Karpas-422 (cell line): ENCODE data around the gene BAX. TPM values are rescaled to one million over a fixed set of nuclear protein-coding genes. Genes with fewer than 3 reads are reported as not detected.

Experiments used
- small RNA-seq: library from RNA; depleted of rRNA; stranded (forward); fragments of <200 nt; gene quantifications from one replicate; pipeline ENCODE3, GENCODE V24; 2014
- total RNA-seq: library from RNA; depleted of rRNA; stranded (reverse); fragments of >200 nt; shearing (Covaris generic); gene quantifications from 2 replicates; pipeline ENCODE4 v1.2.3, GENCODE V29; 2014; ENCODE audit warnings: low replicate concordance; rRNA removed

Gene BAX
- total RNA-seq, 1 experiment from 2014 or later, result 93.8 TPM

Small RNA genes lying within 50 kb of the gene (small RNA-seq; reads per million reads assigned to genes)
- gene AC026803.1 (not detected), gene MIR6798 (not detected)

Other genes with a start within 250 kb of the BAX start
- 0.58 and 0.78 TPM in 2 replicates for gene MAMSTR, start 235.2 kb upstream of the BAX start, total RNA-seq
- not detected in 2 replicates for gene RASIP1, start 214.3 kb upstream of the BAX start, total RNA-seq
- not detected in 2 replicates for gene IZUMO1, start 208.0 kb upstream of the BAX start, total RNA-seq
- not detected in 2 replicates for gene FUT1, start 202.2 kb upstream of the BAX start, total RNA-seq
- not detected in 2 replicates for gene FGF21, start 199.4 kb upstream of the BAX start, total RNA-seq
- gene BCAT2, start 143.8 kb upstream of the BAX start, total RNA-seq, result 45.9 and 74.6 TPM in 2 replicates
- gene HSD17B14, start 118.4 kb upstream of the BAX start, total RNA-seq, result 1.0 and 1.9 TPM in 2 replicates
- gene PLEKHA4, start 86.3 kb upstream of the BAX start, total RNA-seq, result not detected in 2 replicates
- 22.6 and 31.3 TPM in 2 replicates for gene PPP1R15A, start 82.5 kb upstream of the BAX start, total RNA-seq
- not detected in 2 replicates for gene TULP2, start 56.1 kb upstream of the BAX start, total RNA-seq
- 57.5 and 98.2 TPM in 2 replicates for gene NUCB1, start 54.6 kb upstream of the BAX start, total RNA-seq
- gene DHDH, start 21.2 kb upstream of the BAX start, total RNA-seq, result 1.4 and 3.3 TPM in 2 replicates
- gene FTL, start 10.4 kb downstream of the BAX start, total RNA-seq, result 6,036 and 6,638 TPM in 2 replicates
- gene GYS1, start 38.4 kb downstream of the BAX start, total RNA-seq, result 39.0 and 42.6 TPM in 2 replicates
- gene RUVBL2, start 39.0 kb downstream of the BAX start, total RNA-seq, result 107 and 298 TPM in 2 replicates
- not detected in 2 replicates for gene LHB, start 62.2 kb downstream of the BAX start, total RNA-seq
- gene CGB3, start 69.5 kb downstream of the BAX start, total RNA-seq, result not detected in 2 replicates
- not detected in 2 replicates for gene CGB2, start 77.0 kb downstream of the BAX start, total RNA-seq
- not detected in 2 replicates for gene CGB1, start 82.0 kb downstream of the BAX start, total RNA-seq
- gene CGB5, start 89.0 kb downstream of the BAX start, total RNA-seq, result not detected in 2 replicates
- gene CGB8, start 94.2 kb downstream of the BAX start, total RNA-seq, result not detected in 2 replicates
- gene CGB7, start 102.9 kb downstream of the BAX start, total RNA-seq, result not detected in 2 replicates
- not detected in 2 replicates for gene NTF4, start 109.9 kb downstream of the BAX start, total RNA-seq
- gene KCNA7, start 117.8 kb downstream of the BAX start, total RNA-seq, result not detected in 2 replicates
- 420 and 646 TPM in 2 replicates for gene SNRNP70, start 130.6 kb downstream of the BAX start, total RNA-seq
- gene LIN7B, start 159.5 kb downstream of the BAX start, total RNA-seq, result 6.4 and 23.4 TPM in 2 replicates
- 3.4 and 5.5 TPM in 2 replicates for gene C19orf73, start 164.3 kb downstream of the BAX start, total RNA-seq
- 5.4 and 7.9 TPM in 2 replicates for gene PPFIA3, start 164.7 kb downstream of the BAX start, total RNA-seq
- gene HRC, start 200.5 kb downstream of the BAX start, total RNA-seq, result not detected in 2 replicates
- not detected in 2 replicates for gene TRPM4, start 202.9 kb downstream of the BAX start, total RNA-seq